Esophagus muscularis mucosa (tissue), 4 donors: ENCODE measurements around the gene PLXNA4. TPM values are rescaled to one million over a fixed set of nuclear protein-coding genes. Genes with fewer than 3 reads are reported as not detected.

Experiments
- DNase-seq: peaks from one replicate; pipeline ENCODE4 v3.0.0-alpha.2; 2017; ENCODE audit errors: extremely low spot score
- H3K27ac ChIP-seq, 4 donors: fragments of 200-600 bp; sonication (generic); replicated peaks in 1 of 4; 1 replicate in 3 of 4; 2 replicates in 1 of 4; pipeline ENCODE4 v1.5.1; 2016 to 2019; ENCODE audit warnings: mild to moderate bottlenecking in 1 of 4
- H3K27me3 ChIP-seq, 4 donors: fragments of 200-600 bp; sonication (generic); one replicate each; pipeline versions ENCODE4 v1.5.1 to v1.6.0; 2016 to 2019
- H3K36me3 ChIP-seq, 4 donors: fragments of 200-600 bp; sonication (generic); one replicate each; pipeline ENCODE4 v1.5.1; 2016 to 2019
- H3K4me1 ChIP-seq, 4 donors: fragments of 200-600 bp; sonication (generic); one replicate each; pipeline ENCODE4 v1.5.1; 2016 to 2019
- H3K4me3 ChIP-seq, 4 donors: fragments of 200-600 bp; sonication (generic); 1 replicate in 2 of 4; 2 replicates in 2 of 4; pipeline ENCODE4 v1.5.1; 2016 to 2019; ENCODE audit warnings: mild to moderate bottlenecking in 4 of 4, moderate library complexity in 1 of 4
- H3K9me3 ChIP-seq, 4 donors: fragments of 200-600 bp; sonication (generic); 1 replicate in 3 of 4; 2 replicates in 1 of 4; pipeline ENCODE4 v1.5.1; 2016 to 2019
- CTCF ChIP-seq, 3 experiments: fragments of 200-600 bp in 2 of 3; fragments of 450-650 bp in 1 of 3; sonication (generic) in 2 of 3; IDR thresholded peaks; one replicate each; pipeline ENCODE4 v1.5.1; 2017 to 2019; ENCODE audit warnings: antibody characterized with exemption in 3 of 3, mild to moderate bottlenecking in 2 of 3, moderate library complexity in 1 of 3
- EP300 ChIP-seq: sonication (generic); formaldehyde crosslinking; IDR thresholded peaks from one replicate; pipeline ENCODE4 v1.6.1; 2017; ENCODE audit warnings: antibody characterized with exemption
- POLR2A ChIP-seq: fragments of 450-650 bp; IDR thresholded peaks from one replicate; pipeline ENCODE4 v1.6.1; 2017; ENCODE audit warnings: antibody characterized with exemption, moderate library complexity, mild to moderate bottlenecking, low read depth
- POLR2AphosphoS5 ChIP-seq, 2 donors: sonication (generic); formaldehyde crosslinking; IDR thresholded peaks; one replicate each; pipeline ENCODE4 v1.6.1; 2017; ENCODE audit warnings: antibody characterized with exemption in 2 of 2
- WGBS: methylation state at CpG from one replicate; pipeline ENCODE4 v1.1.5; 2018; 5-methylcytosine and 5-hydroxymethylcytosine counted together
- intact Hi-C: fragments of 100-400 bp; cut with DNase I; formaldehyde crosslinking; loops from one replicate; pipeline ENCODE4 v1.15.1; 2023
- total RNA-seq, 4 donors: library from RNA; depleted of rRNA; stranded (reverse); fragments of >200 nt; gene quantifications; one replicate each; pipeline versions ENCODE4 v1.1.0 to v1.2.1, GENCODE V29; 2016

The PLXNA4 gene
- total RNA-seq, 4 donors from 2014 or later, result 5.0 to 9.5 (median 6.6) TPM

GRCh38 chr7:132216847-132217525 is 359.3 kb downstream of the PLXNA4 start:
- no peak for DNase-seq
- TF ChIP-seq POLR2AphosphoS5 (IDR thresholded peaks at IDR 0.05) (no peak), CTCF (IDR thresholded peaks at IDR 0.05) (no peak), EP300 (no peak), POLR2A (no peak)
- intact Hi-C loops, result no loop called here
- H3K27me3 ChIP-seq, result no peaks in the 10 kb centered on the region
- 76% methylated on average over 7 of the region's 8 CpGs for WGBS
- peaks cover 0 to 3% (median 0%) of the 10 kb centered on the region in 4 donors for H3K36me3 ChIP-seq
- H3K4me1 ChIP-seq, result no peaks in the 10 kb centered on the region
- no peak overlapping the region for H3K27ac ChIP-seq
- no peaks in the 10 kb centered on the region for H3K9me3 ChIP-seq
- H3K4me3 ChIP-seq, result no peak overlapping the region

GRCh38 chr7:132214452-132214851 is 361.8 kb downstream of the PLXNA4 start:
- 91% methylated on average over 6 of the region's 6 CpGs for WGBS
- Histone ChIP-seq H3K4me1 (no peaks in the 10 kb centered on the region), H3K36me3 (peaks cover 0 to 15% (median 0%) of the 10 kb centered on the region in 4 donors), H3K9me3 (no peaks in the 10 kb centered on the region), H3K27ac (no peak overlapping the region), H3K4me3 (no peak overlapping the region), H3K27me3 (no peaks in the 10 kb centered on the region)
- intact Hi-C loops, result no loop called here
- DNase-seq, result no peak
- TF ChIP-seq CTCF (IDR thresholded peaks at IDR 0.05), result no peak

GRCh38 chr7:132213583-132213982 is 362.7 kb downstream of the PLXNA4 start:
- no peak for DNase-seq
- Histone ChIP-seq H3K27me3 (no peaks in the 10 kb centered on the region), H3K4me1 (no peaks in the 10 kb centered on the region), H3K27ac (no peak overlapping the region), H3K36me3 (peaks cover 0 to 23% (median 0%) of the 10 kb centered on the region in 4 donors), H3K9me3 (no peaks in the 10 kb centered on the region), H3K4me3 (no peak overlapping the region)
- intact Hi-C loops, result no loop called here
- WGBS, result 86% methylated on average over 3 of the region's 5 CpGs
- TF ChIP-seq POLR2A (no peak), CTCF (IDR thresholded peaks at IDR 0.05) (no peak), EP300 (no peak), POLR2AphosphoS5 (IDR thresholded peaks at IDR 0.05) (no peak)

- no peak for TF ChIP-seq EP300
- no peak for TF ChIP-seq CTCF (IDR thresholded peaks at IDR 0.05)
- no peak for TF ChIP-seq POLR2AphosphoS5 (IDR thresholded peaks at IDR 0.05)
- TF ChIP-seq POLR2A, result no peak
- Histone ChIP-seq H3K27ac (no peak overlapping the region), H3K27me3 (no peaks in the 10 kb centered on the region), H3K4me1 (peaks cover 0 to 12% (median 0%) of the 10 kb centered on the region in 4 donors), H3K4me3 (no peak overlapping the region), H3K9me3 (no peaks in the 10 kb centered on the region), H3K36me3 (peaks cover 0 to 28% (median 0%) of the 10 kb centered on the region in 4 donors)
- intact Hi-C loops, result no loop called here
- no peak for DNase-seq
- 100% methylated on average over 4 of the region's 4 CpGs for WGBS
Measured at GRCh38 chr7:132211971-132212370, 364.3 kb downstream of the PLXNA4 start.

GRCh38 chr7:132210821-132211220 is 365.4 kb downstream of the PLXNA4 start:
- peaks cover 0 to 30% (median 0%) of the 10 kb centered on the region in 4 donors for H3K36me3 ChIP-seq
- H3K27me3 ChIP-seq, result no peaks in the 10 kb centered on the region
- TF ChIP-seq POLR2A, result no peak
- TF ChIP-seq POLR2AphosphoS5 (IDR thresholded peaks at IDR 0.05), result no peak
- TF ChIP-seq EP300, result no peak
- no peak for TF ChIP-seq CTCF (IDR thresholded peaks at IDR 0.05)
- H3K4me1 ChIP-seq, result peaks cover 0 to 12% (median 0%) of the 10 kb centered on the region in 4 donors
- H3K9me3 ChIP-seq, result no peaks in the 10 kb centered on the region
- H3K27ac ChIP-seq, result no peak overlapping the region
- DNase-seq, result no peak
- intact Hi-C loops, result no loop called here
- H3K4me3 ChIP-seq, result no peak overlapping the region
- 95% methylated on average over 14 of the region's 14 CpGs for WGBS
